IMR-90 (cell line): Measurements from ENCODE around the gene SLC52A3. TPM values are rescaled to one million over a fixed set of nuclear protein-coding genes. Genes with fewer than 3 reads are reported as not detected.
"Not testable (repeated sequence)": the region's sequence is repeated elsewhere in the genome, so short reads cannot be mapped to it uniquely, and the experiment has no call there.

Source experiments
- ATAC-seq: fragments of 200-7000 bp; cut with Tn5 transposase; 2 replicates; pipeline ENCODE4 v1.9.1; 2020; ENCODE audit warnings: low read depth, mild to moderate bottlenecking, moderate library complexity
- BruUV-seq: library from RNA; stranded (reverse); fragments of 400-500 nt; replicated peaks from 2 replicates; lab custom pipeline; 2021; lab: Mats Ljungman, UMichigan
- CTCF ChIA-PET: fragments of 300-600 bp; formaldehyde crosslinking; extraction: SDS; loops from one replicate; lab custom pipeline; 2021; ENCODE audit warnings: antibody characterized with exemption; lab: Yijun Ruan, JAX
- POLR2A ChIA-PET: fragments of 300-600 bp; sonication (Branson Sonifier 250); formaldehyde crosslinking; loops from one replicate; lab custom pipeline; 2022; ENCODE audit warnings: antibody characterized with exemption; ENCODE audit not compliant: unreplicated experiment; lab: Charles Lee
- DNase-seq: peaks from one replicate; pipeline ENCODE4 v3.0.0; 2013
- H2AFZ ChIP-seq: replicated peaks from 2 replicates; pipeline ENCODE3; 2013; ENCODE audit warnings: low read length, mild to moderate bottlenecking; ENCODE audit not compliant: poor library complexity
- H2AK5ac ChIP-seq: 2 replicates; pipeline ENCODE4 v1.6.1; 2013; ENCODE audit warnings: low read depth, low read length, inconsistent platforms
- H2AK9ac ChIP-seq: replicated peaks from 2 replicates; pipeline ENCODE3; 2013; ENCODE audit warnings: mild to moderate bottlenecking, low read depth, low read length, moderate library complexity; ENCODE audit not compliant: poor library complexity
- H2BK120ac ChIP-seq: 2 replicates; pipeline ENCODE4 v1.6.1; 2013; ENCODE audit warnings: low read depth, low read length, inconsistent platforms
- H2BK15ac ChIP-seq: 3 replicates; pipeline ENCODE4 v1.6.1; 2013; ENCODE audit warnings: low read depth, low read length, inconsistent platforms
- H2BK20ac ChIP-seq: 2 replicates; pipeline ENCODE4 v1.6.1; 2013; ENCODE audit warnings: low read depth, mild to moderate bottlenecking, inconsistent platforms, low read length, moderate library complexity
- H2BK5ac ChIP-seq: 2 replicates; pipeline ENCODE4 v1.6.1; 2013; ENCODE audit warnings: mild to moderate bottlenecking, low read depth, low read length, inconsistent platforms; ENCODE audit not compliant: poor library complexity, severe bottlenecking
- H3K14ac ChIP-seq: replicated peaks from 2 replicates; pipeline ENCODE4 v1.6.1; 2013; ENCODE audit warnings: low read depth, low read length, inconsistent platforms
- H3K18ac ChIP-seq: 2 replicates; pipeline ENCODE4 v1.6.1; 2013; ENCODE audit warnings: low read depth, low read length, control low read depth
- H3K23ac ChIP-seq: 2 replicates; pipeline ENCODE4 v1.6.1; 2013; ENCODE audit warnings: low read depth, low read length, inconsistent platforms
- H3K27ac ChIP-seq: 2 replicates; pipeline ENCODE4 v1.5.1; 2013; ENCODE audit warnings: mild to moderate bottlenecking, control low read depth, low read length; ENCODE audit not compliant: insufficient read depth
- H3K27me3 ChIP-seq: 2 replicates; pipeline ENCODE4 v1.6.1; 2013; ENCODE audit warnings: low read length; ENCODE audit not compliant: control insufficient read depth, insufficient read depth
- H3K36me3 ChIP-seq: 2 replicates; pipeline ENCODE4 v1.6.1; 2013; ENCODE audit warnings: low read length, mixed read lengths; ENCODE audit not compliant: control insufficient read depth, insufficient read depth
- H3K4ac ChIP-seq: 2 replicates; pipeline ENCODE4 v1.6.1; 2013; ENCODE audit warnings: low read depth, low read length, inconsistent platforms
- H3K4me1 ChIP-seq: 2 replicates; pipeline ENCODE4 v1.6.1; 2013; ENCODE audit warnings: low read length, mixed read lengths; ENCODE audit not compliant: control insufficient read depth, insufficient read depth
- H3K4me2 ChIP-seq: 2 replicates; pipeline ENCODE4 v1.6.1; 2013; ENCODE audit warnings: low read depth, mild to moderate bottlenecking, control low read depth, low read length, moderate library complexity
- H3K4me3 ChIP-seq: 2 replicates; pipeline ENCODE4 v1.5.1; 2013; ENCODE audit warnings: low read depth, mild to moderate bottlenecking, control low read depth, low read length, moderate library complexity; ENCODE audit not compliant: insufficient read depth
- H3K56ac ChIP-seq: 2 replicates; pipeline ENCODE4 v1.6.1; 2013; ENCODE audit warnings: low read length, inconsistent platforms; ENCODE audit not compliant: insufficient read depth; ENCODE audit errors: extremely low read depth
- H3K79me1 ChIP-seq, 2 experiments: 2 replicates each; pipeline ENCODE4 v1.6.1; 2013; ENCODE audit warnings: low read length in 2 of 2, inconsistent platforms in 1 of 2, low read depth in 1 of 2
- H3K9ac ChIP-seq: 2 replicates; pipeline ENCODE4 v1.6.1; 2013; ENCODE audit warnings: low read depth, low read length, control low read depth
- H3K9me1 ChIP-seq: 2 replicates; pipeline ENCODE4 v1.6.1; 2013; ENCODE audit warnings: low read length, inconsistent platforms; ENCODE audit not compliant: insufficient read depth
- H3K9me3 ChIP-seq: 2 replicates; pipeline ENCODE4 v1.6.1; 2013; ENCODE audit warnings: low read length; ENCODE audit not compliant: control insufficient read depth, insufficient read depth
- H4K20me1 ChIP-seq: 2 replicates; pipeline ENCODE4 v1.6.1; 2013; ENCODE audit warnings: low read length, inconsistent platforms; ENCODE audit not compliant: insufficient read depth
- H4K5ac ChIP-seq: 2 replicates; pipeline ENCODE4 v1.6.1; 2013; ENCODE audit warnings: mild to moderate bottlenecking, low read depth, low read length, control low read depth
- H4K8ac ChIP-seq, 2 experiments: 2 replicates each; pipeline ENCODE4 v1.6.1; 2013; ENCODE audit warnings: low read depth in 2 of 2, low read length in 2 of 2, control low read depth in 1 of 2, inconsistent platforms in 1 of 2
- H4K91ac ChIP-seq: 2 replicates; pipeline ENCODE4 v1.6.1; 2013; ENCODE audit warnings: low read depth, low read length, inconsistent platforms; ENCODE audit not compliant: insufficient read depth
- WGBS, 2 experiments: methylation state at CpG; one replicate each; pipeline versions ENCODE4 v1.1.5 to v1.1.7; 2013; ENCODE audit warnings: missing lambda C conversion rate in 2 of 2; ENCODE audit not compliant: insufficient read length in 1 of 2; ENCODE audit errors: extremely low coverage in 2 of 2; 5-methylcytosine and 5-hydroxymethylcytosine counted together
- dilution Hi-C: fragments of 300-500 bp; cut with HindIII; formaldehyde crosslinking; loops from one replicate; pipeline ENCODE4 v1.14.3; 2018; ENCODE audit warnings: low sequenced_read_pairs; ENCODE audit not compliant: unreplicated experiment
- in situ Hi-C: fragments of 300-500 bp; cut with MboI; formaldehyde crosslinking; loops from 3 replicates; pipeline ENCODE4 v1.14.3; 2019; ENCODE audit warnings: low sequenced_read_pairs, inconsistent platforms, mixed read lengths
- intact Hi-C: fragments of 100-400 bp; cut with micrococcal nuclease; formaldehyde crosslinking; loops from 2 replicates; pipeline ENCODE4 v1.10.0; 2022
- polyA plus RNA-seq, 3 experiments: library from polyadenylated mRNA; depleted of rRNA; stranded (reverse); fragments of >200 nt; gene quantifications; 2 replicates each; pipeline ENCODE4 v1.2.3, GENCODE V29; 2012; ENCODE audit warnings: low replicate concordance in 1 of 3
- total RNA-seq: library from RNA; depleted of rRNA; stranded (reverse); fragments of >200 nt; gene quantifications from 2 replicates; pipeline ENCODE4 v1.2.3, GENCODE V29; 2012

The SLC52A3 gene
- total and polyA plus RNA-seq, 2 of the 4 experiments (the other 2 are of a cell fraction) = not detected

DNA sequence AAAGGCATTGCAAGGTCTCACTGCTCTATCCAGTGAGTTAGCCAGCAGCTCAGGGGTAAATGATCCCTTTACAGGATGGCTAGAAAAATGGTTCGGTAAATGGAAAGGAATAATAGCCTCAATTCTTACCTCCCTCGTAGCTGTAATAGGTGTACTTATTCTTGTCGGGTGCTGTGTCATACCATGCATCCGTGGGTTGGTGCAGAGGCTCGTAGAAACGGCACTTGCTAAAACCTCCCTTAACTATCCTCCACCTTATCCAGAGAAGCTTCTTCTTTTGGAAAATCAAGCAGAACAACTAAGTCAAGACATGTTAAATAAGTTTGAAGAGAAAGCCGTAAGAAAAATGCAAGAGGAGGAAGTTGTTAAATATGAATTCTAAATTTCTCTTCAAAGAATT, 31.7 kb upstream of the SLC52A3 start:
- H2BK5ac ChIP-seq, H2AK9ac ChIP-seq, H3K36me3 ChIP-seq, H3K9me1 ChIP-seq, dilution Hi-C loops, BruUV-seq, intact Hi-C loops, H3K9ac ChIP-seq, H4K20me1 ChIP-seq, H3K56ac ChIP-seq, POLR2A ChIA-PET, DNase-seq, H3K4me3 ChIP-seq, H3K4ac ChIP-seq, ATAC-seq, H3K27ac ChIP-seq, H3K4me1 ChIP-seq, H3K79me1 ChIP-seq, CTCF ChIA-PET, H3K27me3 ChIP-seq, H4K91ac ChIP-seq, H4K5ac ChIP-seq, H2BK15ac ChIP-seq, H3K9me3 ChIP-seq, H2BK120ac ChIP-seq, H3K18ac ChIP-seq, H2BK20ac ChIP-seq, H3K14ac ChIP-seq, H2AFZ ChIP-seq, in situ Hi-C loops, H3K4me2 ChIP-seq, H3K23ac ChIP-seq, H2AK5ac ChIP-seq, H4K8ac ChIP-seq: not testable (repeated sequence)
- WGBS, 2 experiments = no CpG with 5 or more reads among the region's 7 CpGs

- H2AFZ ChIP-seq, H3K9ac ChIP-seq, H2AK9ac ChIP-seq, H2BK20ac ChIP-seq, H4K20me1 ChIP-seq, BruUV-seq, H4K91ac ChIP-seq, H4K8ac ChIP-seq, intact Hi-C loops, H3K4me3 ChIP-seq, DNase-seq, H3K18ac ChIP-seq, ATAC-seq, H3K23ac ChIP-seq, POLR2A ChIA-PET, H3K4ac ChIP-seq, H2BK120ac ChIP-seq, H2BK5ac ChIP-seq, H2AK5ac ChIP-seq, H2BK15ac ChIP-seq, H3K9me1 ChIP-seq, H3K9me3 ChIP-seq, H3K4me1 ChIP-seq, H3K27ac ChIP-seq, H4K5ac ChIP-seq, H3K14ac ChIP-seq, H3K79me1 ChIP-seq, in situ Hi-C loops, CTCF ChIA-PET, H3K56ac ChIP-seq, dilution Hi-C loops, H3K4me2 ChIP-seq, H3K27me3 ChIP-seq, H3K36me3 ChIP-seq: not testable (repeated sequence)
- WGBS, 2 experiments = no CpG with 5 or more reads among the region's 5 CpGs
Measured at GRCh38 chr20:798746-799145, 30.4 kb upstream of the SLC52A3 start.
